NOMO-1 treated with dmso at 0.1 percent for 144 hours (cell line): Measurements from ENCODE around the gene MPRIP.

Experiments
- DNase-seq: peaks from one replicate; lab custom pipeline; 2025; ENCODE audit not compliant: unreplicated experiment; lab: John Stamatoyannopoulos, UW

The MPRIP gene

GRCh38 chr17:17161121-17161520, 118.9 kb downstream of the MPRIP start:
- no peak for DNase-seq

- DNase-seq, result no peak
These were observed 119.5 kb downstream of the MPRIP start for GRCh38 chr17:17161759-17162158.

DNA sequence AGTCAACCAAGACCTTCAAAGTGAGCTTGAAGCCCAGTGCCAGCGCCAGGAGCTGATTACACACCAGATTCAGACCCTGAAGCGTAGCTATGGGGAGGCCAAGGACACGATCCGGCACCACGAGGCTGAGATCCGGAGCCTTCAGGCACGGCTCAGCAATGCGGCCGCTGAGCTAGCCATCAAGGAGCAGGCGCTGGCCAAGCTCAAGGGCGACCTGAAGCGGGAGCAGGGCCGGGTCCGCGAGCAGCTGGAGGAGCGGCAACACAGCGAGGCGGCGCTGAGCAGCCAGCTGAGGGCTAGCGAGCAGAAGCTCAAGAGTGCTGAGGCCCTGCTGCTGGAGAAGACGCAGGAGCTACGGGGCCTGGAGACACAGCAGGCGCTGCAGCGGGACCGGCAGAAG, 121.9 kb downstream of the MPRIP start:
- DNase-seq, result no peak

GRCh38 chr17:17164676-17165075, 122.4 kb downstream of the MPRIP start:
- DNase-seq, result no peak

DNA sequence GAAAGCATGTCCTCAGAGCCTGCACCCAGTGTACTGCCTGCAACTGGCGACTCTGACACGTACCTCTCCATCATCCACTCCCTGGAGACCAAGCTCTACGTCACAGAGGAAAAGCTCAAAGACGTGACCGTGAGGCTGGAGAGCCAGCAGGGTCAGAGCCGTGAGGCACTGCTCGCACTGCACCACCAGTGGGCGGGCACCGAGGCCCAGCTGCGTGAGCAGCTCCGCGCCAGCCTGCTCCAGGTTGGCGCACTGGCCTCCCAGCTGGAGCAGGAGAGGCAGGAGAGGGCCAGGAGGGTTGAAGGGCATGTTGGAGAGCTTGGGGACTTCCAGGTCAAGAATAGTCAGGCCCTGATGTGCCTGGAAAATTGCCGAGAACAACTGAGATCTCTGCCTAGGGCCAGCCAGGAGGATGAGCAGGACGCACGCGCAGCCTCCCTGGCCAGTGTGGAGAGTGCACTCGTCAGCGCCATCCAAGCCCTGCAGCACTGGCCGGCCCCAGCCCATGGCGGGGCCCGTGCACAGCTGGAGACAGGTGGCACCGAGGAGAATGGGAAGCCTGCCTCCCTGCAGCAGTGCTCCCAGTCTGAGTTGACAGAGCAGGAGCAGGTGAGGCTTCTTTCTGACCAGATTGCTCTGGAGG, 123.5 kb downstream of the MPRIP start:
- DNase-seq, result no peak

DNA sequence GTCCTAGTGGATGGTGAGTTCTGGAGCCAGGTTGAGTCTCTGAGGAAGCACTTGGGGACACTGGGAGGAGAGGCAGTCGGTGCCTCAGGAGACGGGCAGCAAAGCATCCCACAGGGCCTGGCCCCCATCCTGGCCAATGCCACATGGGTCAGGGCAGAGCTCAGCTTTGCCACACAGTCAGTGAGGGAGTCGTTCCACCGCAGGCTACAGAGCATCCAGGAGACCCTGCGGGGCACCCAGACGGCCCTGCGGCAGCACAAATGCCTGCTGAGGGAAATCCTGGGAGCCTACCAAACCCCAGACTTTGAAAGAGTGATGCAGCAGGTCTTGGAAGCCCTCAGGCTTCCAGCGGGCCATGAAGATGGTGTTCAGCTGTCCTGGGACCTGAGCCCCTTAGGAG, 124.2 kb downstream of the MPRIP start:
- DNase-seq, result no peak

- no peak for DNase-seq
These were observed 125.1 kb downstream of the MPRIP start for GRCh38 chr17:17167356-17167755.

- DNase-seq, result no peak
These were observed 125.7 kb downstream of the MPRIP start for GRCh38 chr17:17167986-17168385.

GRCh38 chr17:17168401-17168800, 126.1 kb downstream of the MPRIP start:
- DNase-seq, result no peak

- no peak for DNase-seq
These were observed 127.1 kb downstream of the MPRIP start for GRCh38 chr17:17169396-17169795.

DNA sequence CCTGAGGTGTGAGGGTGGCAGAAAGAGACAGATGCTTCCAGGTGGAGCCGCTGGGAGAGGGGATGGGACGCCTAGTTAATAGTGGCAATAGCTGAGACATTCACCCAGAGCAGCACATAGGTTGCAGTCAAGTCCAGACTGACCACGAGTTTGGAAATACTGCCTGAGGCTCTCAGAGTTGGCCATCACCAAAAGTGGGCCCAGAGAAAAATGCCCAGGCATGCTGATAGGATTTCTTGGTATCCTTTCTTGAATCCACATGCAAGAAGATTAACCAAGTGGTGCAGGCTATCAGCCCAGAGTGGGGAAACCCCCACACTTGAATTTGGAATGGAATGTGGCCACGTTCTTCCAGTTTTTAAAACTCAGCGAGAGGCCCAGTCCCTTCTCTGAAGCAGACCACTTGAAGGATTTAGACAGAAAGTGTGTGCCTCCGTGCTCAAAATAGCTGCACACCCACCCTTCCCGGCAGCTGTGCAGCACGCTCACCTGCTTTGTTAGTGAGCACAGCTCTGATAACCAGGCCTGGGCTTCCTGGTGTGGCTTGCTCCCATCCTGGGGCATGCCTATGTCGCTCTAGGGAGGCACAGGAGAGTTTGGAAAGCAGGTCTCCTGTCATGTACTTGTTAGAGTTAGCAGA, 128.2 kb downstream of the MPRIP start:
- DNase-seq, result no peak

- DNase-seq, result no peak
These were observed 128.9 kb downstream of the MPRIP start for GRCh38 chr17:17171186-17171585.

GRCh38 chr17:17172001-17172939, 130.0 kb downstream of the MPRIP start:
- no peak for DNase-seq

DNA sequence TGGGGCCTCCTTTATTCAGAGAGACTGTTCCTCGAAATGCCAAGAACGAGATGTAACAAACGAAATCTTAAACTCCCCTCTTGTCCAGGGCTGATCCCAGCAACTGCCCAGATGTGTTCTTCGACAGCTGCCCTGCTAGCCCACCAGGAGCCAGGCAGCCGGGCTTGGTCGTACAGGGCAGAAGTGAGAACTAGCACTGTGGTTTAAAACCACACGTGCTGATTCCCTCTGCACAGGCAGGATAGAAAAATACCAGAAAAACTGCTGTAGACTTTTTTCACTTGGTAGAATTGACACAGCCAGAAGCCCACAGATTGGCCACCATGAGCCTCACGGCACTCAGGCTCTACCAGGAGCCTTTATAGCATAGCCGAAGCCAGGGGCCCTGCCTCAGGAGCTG, 130.7 kb downstream of the MPRIP start:
- no peak for DNase-seq

DNA sequence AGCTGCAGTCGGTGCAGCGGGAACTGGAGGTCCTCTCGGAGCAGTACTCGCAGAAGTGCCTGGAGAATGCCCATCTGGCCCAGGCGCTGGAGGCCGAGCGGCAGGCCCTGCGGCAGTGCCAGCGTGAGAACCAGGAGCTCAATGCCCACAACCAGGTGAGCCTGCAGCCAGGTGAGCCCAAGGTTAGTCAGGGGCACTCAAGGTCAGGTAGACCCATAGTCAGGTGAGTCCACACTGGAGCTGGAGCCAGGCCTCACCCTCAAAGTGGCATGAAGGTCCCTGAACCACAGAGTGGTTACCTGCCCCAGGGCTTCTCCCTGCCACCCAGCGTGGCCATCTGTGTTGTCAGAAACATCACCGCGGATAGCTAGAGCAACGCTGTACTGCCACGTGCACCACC, 131.7 kb downstream of the MPRIP start:
- DNase-seq, result no peak

- no peak for DNase-seq
These were observed 133.1 kb downstream of the MPRIP start for GRCh38 chr17:17175340-17175739.

GRCh38 chr17:17175917-17176316, 133.7 kb downstream of the MPRIP start:
- DNase-seq, result no peak

GRCh38 chr17:17176341-17176740, 134.1 kb downstream of the MPRIP start:
- no peak for DNase-seq

- no peak for DNase-seq
These were observed 134.9 kb downstream of the MPRIP start for GRCh38 chr17:17177176-17177575.

DNA sequence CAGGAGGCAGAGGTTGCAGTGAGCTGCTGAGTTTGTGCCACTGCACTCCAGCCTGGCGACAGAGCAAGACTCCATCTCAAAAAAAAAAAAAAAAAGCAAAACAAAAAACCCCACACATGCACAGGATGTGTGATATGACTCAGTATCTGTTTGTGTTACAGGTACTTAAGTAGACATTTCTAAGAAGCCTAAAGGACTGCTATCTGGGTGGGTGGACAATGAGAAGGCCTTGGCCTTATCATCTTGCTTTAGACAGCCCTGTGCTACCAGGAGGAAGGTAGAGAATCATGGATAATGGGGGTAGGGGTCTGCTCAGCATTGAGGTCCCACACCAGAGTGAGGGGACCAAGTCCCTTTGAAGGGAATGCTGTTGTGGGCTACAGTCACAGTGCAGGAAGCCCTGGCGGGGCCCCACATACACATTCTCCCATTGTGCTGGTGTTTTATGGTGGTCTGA, 137.1 kb downstream of the MPRIP start:
- DNase-seq, result no peak

- DNase-seq, result no peak
These were observed 137.9 kb downstream of the MPRIP start for GRCh38 chr17:17180141-17180603.
